IPS-11a (cell line): ENCODE results near the gene KCNJ13.
"Not testable (repeated sequence)": the region's sequence is repeated elsewhere in the genome, so short reads cannot be mapped to it uniquely, and the experiment has no call there.

ENCODE experiments used
- H3K4me3 ChIP-seq: one replicate; pipeline ENCODE4 v1.5.1; 2013; ENCODE audit warnings: low read depth, low read length, control low read depth

Gene KCNJ13

GRCh38 chr2:232770207-232770606 is 6.2 kb downstream of the KCNJ13 start:
- H3K4me3 ChIP-seq, result no peak overlapping the region

- no peak overlapping the region for H3K4me3 ChIP-seq
Observed at GRCh38 chr2:232767866-232768265, 8.5 kb downstream of the KCNJ13 start.

DNA sequence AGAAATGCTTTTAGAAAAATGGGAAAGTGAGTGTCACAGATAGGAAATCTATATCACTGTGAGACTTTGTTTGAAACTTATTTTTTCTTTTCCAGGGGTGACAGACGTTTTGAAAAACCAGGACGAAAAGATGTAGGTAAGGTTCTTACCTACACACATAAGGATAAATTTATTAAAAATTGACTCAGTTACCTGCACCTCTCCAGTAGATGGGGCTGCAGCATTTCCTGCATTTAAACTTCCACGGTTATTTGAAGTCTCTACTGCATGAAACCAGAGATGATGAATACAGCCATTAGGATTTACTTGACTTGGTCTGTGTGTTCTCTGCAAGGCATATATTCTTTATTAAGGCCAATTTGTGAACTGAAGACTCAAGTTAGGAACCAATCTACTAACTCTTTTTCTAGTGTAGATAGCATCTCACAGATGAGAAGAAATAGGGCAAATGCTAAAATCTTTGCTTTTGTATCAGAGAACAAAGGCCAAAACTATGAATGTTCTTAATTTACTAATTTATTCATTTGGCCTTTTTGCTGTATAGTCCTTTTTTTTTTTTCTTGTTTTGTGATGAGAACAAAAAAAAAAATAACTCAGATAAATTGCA is 15.0 kb downstream of the KCNJ13 start:
- no peak overlapping the region for H3K4me3 ChIP-seq

DNA sequence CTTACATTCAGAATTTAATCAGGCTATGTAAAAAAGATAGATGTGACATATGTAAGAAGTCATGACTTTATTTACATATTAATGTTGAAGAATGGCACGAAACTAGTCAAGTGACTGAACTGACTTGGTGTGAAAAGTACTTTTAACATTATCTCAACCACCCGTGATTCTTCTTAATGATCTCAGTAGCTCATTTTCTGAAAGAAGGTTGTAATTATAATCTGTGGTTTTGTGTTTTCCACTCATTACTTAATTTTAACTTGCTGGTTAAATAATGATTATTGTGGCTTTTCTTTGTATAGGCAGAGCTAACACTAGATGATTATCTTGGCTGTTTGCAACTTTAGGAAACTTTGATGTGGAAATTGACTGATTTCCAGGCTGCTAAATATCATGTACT is 18.5 kb downstream of the KCNJ13 start:
- H3K4me3 ChIP-seq, result no peak overlapping the region

DNA sequence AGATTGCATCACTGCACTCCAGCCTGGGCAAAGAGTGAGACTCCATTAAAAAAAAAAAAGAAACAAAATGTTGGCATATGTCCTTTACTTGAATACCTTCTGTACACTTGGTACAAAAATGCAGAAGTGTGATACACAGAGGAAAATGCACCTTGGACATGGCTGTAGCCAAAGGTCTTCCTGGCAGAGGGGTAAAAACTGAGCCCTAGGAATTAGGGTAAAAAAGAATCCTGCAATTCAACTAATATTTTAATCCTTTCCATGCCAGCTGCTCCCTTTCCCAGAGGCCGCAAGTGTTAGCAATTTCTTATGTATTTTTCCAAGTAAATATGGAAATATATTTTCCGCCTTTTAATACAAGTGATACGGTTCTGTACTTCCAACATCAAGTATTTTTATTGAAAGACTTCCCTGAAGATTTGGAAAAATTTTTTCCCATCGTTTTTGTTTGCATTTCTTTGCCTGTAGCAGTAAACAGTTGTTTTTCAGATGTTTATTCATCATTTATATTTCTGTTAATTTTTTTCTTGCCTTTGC is 26.2 kb downstream of the KCNJ13 start:
- H3K4me3 ChIP-seq, result no peak overlapping the region

- no peak overlapping the region for H3K4me3 ChIP-seq
Observed at GRCh38 chr2:232749331-232749730, 27.0 kb downstream of the KCNJ13 start.

GRCh38 chr2:232748038-232748437 is 28.3 kb downstream of the KCNJ13 start:
- no peak overlapping the region for H3K4me3 ChIP-seq

GRCh38 chr2:232744963-232745362 is 31.4 kb downstream of the KCNJ13 start:
- H3K4me3 ChIP-seq, result no peak overlapping the region

- no peak overlapping the region for H3K4me3 ChIP-seq
Observed at GRCh38 chr2:232741972-232742371, 34.4 kb downstream of the KCNJ13 start.

- no peak overlapping the region for H3K4me3 ChIP-seq
Observed at GRCh38 chr2:232741294-232741693, 35.1 kb downstream of the KCNJ13 start.

DNA sequence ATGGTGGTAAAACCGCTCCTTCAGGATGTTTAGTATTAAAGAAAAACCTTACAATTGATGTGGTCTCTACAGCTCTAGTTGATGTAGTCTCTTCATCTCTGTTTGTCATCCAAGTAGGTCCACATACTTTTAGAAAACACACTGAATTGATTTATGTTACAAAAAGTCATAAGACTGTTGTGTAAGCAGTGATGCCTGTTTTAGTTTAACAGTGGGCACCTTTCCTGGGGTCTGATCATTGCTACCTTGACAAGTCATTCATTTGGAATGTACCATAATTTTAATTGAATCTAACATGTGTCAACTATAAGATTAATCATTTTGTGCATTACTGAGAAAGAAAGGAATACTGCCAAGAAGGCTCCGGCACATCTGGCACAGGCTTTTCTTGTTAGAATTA is 44.9 kb downstream of the KCNJ13 start:
- no peak overlapping the region for H3K4me3 ChIP-seq

- no peak overlapping the region for H3K4me3 ChIP-seq
Observed at GRCh38 chr2:232728785-232729184, 47.6 kb downstream of the KCNJ13 start.

GRCh38 chr2:232723027-232723426 is 53.3 kb downstream of the KCNJ13 start:
- no peak overlapping the region for H3K4me3 ChIP-seq

GRCh38 chr2:232721882-232722281 is 54.5 kb downstream of the KCNJ13 start:
- H3K4me3 ChIP-seq, result no peak overlapping the region

- H3K4me3 ChIP-seq, result no peak overlapping the region
Observed at GRCh38 chr2:232721261-232721660, 55.1 kb downstream of the KCNJ13 start.

DNA sequence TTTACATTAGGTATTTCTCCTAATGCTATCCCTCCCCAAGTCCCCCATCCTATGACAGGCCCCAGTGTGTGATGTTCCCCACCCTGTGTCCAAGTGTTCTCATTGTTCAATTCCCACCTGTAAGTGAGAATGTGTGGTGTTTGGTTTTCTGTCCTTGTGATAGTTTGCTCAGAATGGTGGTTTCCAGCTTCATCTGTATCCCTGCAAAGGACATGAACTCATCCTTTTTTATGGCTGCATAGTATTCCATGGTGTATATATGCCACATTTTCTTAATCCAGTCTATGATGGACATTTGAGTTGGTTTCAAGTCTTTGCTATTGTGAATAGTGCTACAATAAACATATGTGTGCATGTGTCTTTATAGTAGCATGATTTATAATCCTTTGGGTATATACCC is 56.3 kb downstream of the KCNJ13 start:
- not testable (repeated sequence) for H3K4me3 ChIP-seq
